Right lobe of liver (tissue), 6 donors: ENCODE measurements around the gene ITGA3. TPM values are rescaled to one million over a fixed set of nuclear protein-coding genes. Genes with fewer than 3 reads are reported as not detected.

Experiments
- ATAC-seq, 4 donors: fragments of 200-7000 bp; cut with Tn5 transposase; one replicate each; pipeline ENCODE4 v1.9.1; 2020; ENCODE audit warnings: mild to moderate bottlenecking in 4 of 4, moderate library complexity in 4 of 4
- DNase-seq, 3 donors: peaks; one replicate each; pipeline ENCODE4 v3.0.0-alpha.2; 2020
- H3K27ac ChIP-seq, 3 donors: fragments of 200-600 bp; one replicate each; pipeline ENCODE4 v1.8.0; 2022
- H3K27me3 ChIP-seq, 2 donors: fragments of 200-600 bp; one replicate each; pipeline ENCODE4 v1.8.0; 2022
- H3K36me3 ChIP-seq, 4 donors: fragments of 200-600 bp; sonication (generic) in 1 of 4; one replicate each; pipeline versions ENCODE4 v1.5.1 to v1.8.0; 2017 to 2022; ENCODE audit warnings: control low read depth in 1 of 4
- H3K4me1 ChIP-seq, 4 donors: fragments of 200-600 bp; sonication (generic) in 1 of 4; one replicate each; pipeline versions ENCODE4 v1.5.1 to v1.8.0; 2017 to 2022; ENCODE audit warnings: control low read depth in 1 of 4
- H3K4me3 ChIP-seq, 3 donors: fragments of 200-600 bp; one replicate each; pipeline ENCODE4 v1.8.0; 2022
- H3K9me3 ChIP-seq, 4 donors: fragments of 200-600 bp; sonication (generic) in 1 of 4; one replicate each; pipeline versions ENCODE4 v1.5.1 to v1.8.0; 2017 to 2022; ENCODE audit warnings: control low read depth in 1 of 4
- POLR2A ChIP-seq: fragments of 450-650 bp; IDR thresholded peaks from one replicate; pipeline ENCODE4 v1.6.1; 2017; ENCODE audit warnings: antibody characterized with exemption, mild to moderate bottlenecking
- WGBS: methylation state at CpG from one replicate; pipeline ENCODE4 v1.1.6; 2018; ENCODE audit warnings: low coverage, low lambda C conversion rate; ENCODE audit not compliant: insufficient coverage; ENCODE audit errors: missing lambda C conversion rate; 5-methylcytosine and 5-hydroxymethylcytosine counted together
- intact Hi-C, 2 donors: fragments of 100-400 bp; cut with DNase I; formaldehyde crosslinking; loops; one replicate each; pipeline versions ENCODE4 v1.11.2 to v1.14.1; 2022
- total RNA-seq, 6 experiments: library from RNA; depleted of rRNA in 2 of 6; stranded (reverse); fragments of >200 nt in 2 of 6; fragmentation: NEBNext Ultra II Directional in 3 of 6; extraction: Animal tissue kit (Norgen Biotek cat#: 25700) in 3 of 6; gene quantifications; one replicate each; pipeline versions ENCODE4 v1.1.0 to v1.2.4, GENCODE V29; 2016 to 2023
- TF ChIP-seq, protein P1 (sequence below), 4 donors: fragments of 200-600 bp in 3 of 4; fragments of 450-650 bp in 1 of 4; IDR thresholded peaks; one replicate each; pipeline versions ENCODE4 v1.5.1 to v1.8.0; 2016 to 2022; ENCODE audit warnings: antibody characterized with exemption in 4 of 4, mild to moderate bottlenecking in 2 of 4
- donor health status: DM: no; HTN: yes; CAD: no.
- donor health status: DM: no; HTN: no; CAD: no.
- donor health status: DM: no; HTN: no; CAD: no.
- donor health status: DM: no; HTN: yes; CAD: no.
- donor health status: DM: no; HTN: yes; CAD: no.

Gene ITGA3
- total RNA-seq, 6 experiments from 2014 or later, result 1.4 to 3.7 (median 2.4) TPM

DNA sequence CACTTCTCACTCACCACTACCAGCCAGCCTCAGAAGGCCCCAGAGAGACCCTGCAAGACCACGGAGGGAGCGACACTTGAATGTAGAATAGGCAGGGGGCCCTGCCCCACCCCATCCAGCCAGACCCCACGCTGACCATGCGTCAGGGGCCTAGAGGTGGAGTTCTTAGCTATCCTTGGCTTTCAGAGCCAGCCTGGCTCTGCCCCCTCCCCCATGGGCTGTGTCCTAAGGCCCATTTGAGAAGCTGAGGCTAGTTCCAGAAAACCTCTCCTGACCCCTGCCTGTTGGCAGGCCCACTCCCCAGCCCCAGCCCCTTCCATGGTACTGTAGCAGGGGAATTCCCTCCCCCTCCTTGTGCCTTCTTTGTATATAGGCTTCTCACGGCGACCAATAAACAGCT is 34.2 kb downstream of the ITGA3 start:
- intact Hi-C loops, result loop anchor here in 1 of 2 donors (5.0 kb wide), 1 partner anchor 63 kb away; no protein-coding TSS in a partner anchor
- TF ChIP-seq, protein P1, sequence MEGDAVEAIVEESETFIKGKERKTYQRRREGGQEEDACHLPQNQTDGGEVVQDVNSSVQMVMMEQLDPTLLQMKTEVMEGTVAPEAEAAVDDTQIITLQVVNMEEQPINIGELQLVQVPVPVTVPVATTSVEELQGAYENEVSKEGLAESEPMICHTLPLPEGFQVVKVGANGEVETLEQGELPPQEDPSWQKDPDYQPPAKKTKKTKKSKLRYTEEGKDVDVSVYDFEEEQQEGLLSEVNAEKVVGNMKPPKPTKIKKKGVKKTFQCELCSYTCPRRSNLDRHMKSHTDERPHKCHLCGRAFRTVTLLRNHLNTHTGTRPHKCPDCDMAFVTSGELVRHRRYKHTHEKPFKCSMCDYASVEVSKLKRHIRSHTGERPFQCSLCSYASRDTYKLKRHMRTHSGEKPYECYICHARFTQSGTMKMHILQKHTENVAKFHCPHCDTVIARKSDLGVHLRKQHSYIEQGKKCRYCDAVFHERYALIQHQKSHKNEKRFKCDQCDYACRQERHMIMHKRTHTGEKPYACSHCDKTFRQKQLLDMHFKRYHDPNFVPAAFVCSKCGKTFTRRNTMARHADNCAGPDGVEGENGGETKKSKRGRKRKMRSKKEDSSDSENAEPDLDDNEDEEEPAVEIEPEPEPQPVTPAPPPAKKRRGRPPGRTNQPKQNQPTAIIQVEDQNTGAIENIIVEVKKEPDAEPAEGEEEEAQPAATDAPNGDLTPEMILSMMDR (IDR thresholded peaks at IDR 0.05), result no peak
- TF ChIP-seq POLR2A, result no peak
- no peak overlapping the region for H3K27ac ChIP-seq
- DNase-seq (peak in 1 of 3 donors; percentile 18), ATAC-seq (no peak)
- no peak overlapping the region for H3K4me3 ChIP-seq
- no peaks in the 10 kb centered on the region for H3K4me1 ChIP-seq
- H3K27me3 ChIP-seq, result no peaks in the 10 kb centered on the region
- no peaks in the 10 kb centered on the region for H3K36me3 ChIP-seq
- H3K9me3 ChIP-seq, result no peaks in the 10 kb centered on the region
- 74% methylated on average over 4 of the region's 6 CpGs for WGBS

DNA sequence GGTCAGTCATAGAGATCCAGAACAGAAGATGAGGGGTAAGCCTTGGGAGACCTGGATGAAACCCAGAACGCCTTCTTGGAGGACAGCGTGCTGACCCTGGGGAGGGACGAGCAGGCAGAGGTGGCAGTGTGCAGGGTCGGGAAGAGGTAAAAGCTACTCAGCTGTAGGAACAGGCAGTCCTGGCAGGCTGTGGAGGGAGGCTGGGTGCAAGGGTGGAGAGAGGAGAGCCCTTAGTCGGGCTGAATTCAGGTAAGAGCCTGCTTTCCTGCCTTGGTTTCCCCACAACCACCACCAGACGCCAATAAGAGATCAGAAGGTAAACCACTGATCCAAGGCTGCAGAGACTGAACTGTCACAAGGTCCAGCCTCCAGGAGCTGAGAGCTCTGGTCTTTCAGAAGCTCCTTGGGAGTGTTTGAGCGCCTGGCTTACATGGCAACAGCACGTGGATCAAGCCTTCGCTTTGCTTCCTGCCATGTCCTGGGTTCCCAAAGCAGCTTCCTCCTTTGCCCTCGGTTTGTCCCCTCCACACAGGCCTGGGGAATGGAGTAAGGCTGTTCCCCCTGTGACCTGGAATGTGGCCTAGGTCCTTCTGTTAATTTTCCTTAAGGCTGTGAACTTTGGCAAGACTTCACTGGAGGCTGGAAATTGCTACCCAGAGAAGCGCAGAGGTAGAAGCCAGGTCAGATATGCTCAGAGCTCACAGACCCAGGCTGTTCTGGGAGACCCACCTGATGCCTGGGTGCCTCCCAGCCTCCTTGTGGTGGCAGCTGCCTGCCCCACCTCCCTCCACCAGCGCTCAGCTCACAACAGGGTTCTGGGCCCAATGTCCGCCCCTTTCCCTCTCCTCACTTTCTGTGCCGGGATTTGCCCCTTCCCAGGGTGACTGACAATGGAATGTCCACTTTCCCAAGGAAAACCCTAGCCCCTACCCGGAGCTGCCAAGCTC is 35.3 kb downstream of the ITGA3 start:
- H3K27ac ChIP-seq, result no peak overlapping the region
- no peaks in the 10 kb centered on the region for H3K36me3 ChIP-seq
- intact Hi-C loops, result loop anchor here in 1 of 2 donors (5.0 kb wide), 1 partner anchor 64 kb away; no protein-coding TSS in a partner anchor
- no peaks in the 10 kb centered on the region for H3K27me3 ChIP-seq
- DNase-seq, result peak in 1 of 3 donors; percentile 45
- ATAC-seq, result no peak
- no peak for TF ChIP-seq POLR2A
- TF ChIP-seq, protein P1 (IDR thresholded peaks at IDR 0.05), result no peak
- H3K9me3 ChIP-seq, result no peaks in the 10 kb centered on the region
- H3K4me3 ChIP-seq, result no peak overlapping the region
- peaks cover 0 to 6% (median 0%) of the 10 kb centered on the region in 4 donors for H3K4me1 ChIP-seq
- 56% methylated on average over 7 of the region's 15 CpGs for WGBS

DNA sequence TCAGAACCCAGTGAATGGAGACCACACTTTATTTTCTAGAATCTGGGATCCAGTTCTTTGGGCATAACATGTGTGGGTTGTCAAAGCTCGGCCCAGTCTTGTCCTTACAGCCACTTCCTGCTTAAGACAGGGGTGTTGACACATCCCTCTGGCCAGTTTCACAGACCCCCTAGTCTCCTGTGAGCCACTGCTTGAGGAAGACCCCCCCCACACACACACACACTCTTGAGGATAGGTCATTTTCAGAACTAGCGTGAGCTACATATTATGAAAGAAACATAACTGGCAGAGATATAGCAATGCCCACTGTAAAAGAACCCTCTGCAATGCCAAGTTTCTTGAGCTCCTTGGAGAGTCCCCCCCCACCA is 36.0 kb downstream of the ITGA3 start:
- Histone ChIP-seq H3K27ac (no peak overlapping the region), H3K27me3 (no peaks in the 10 kb centered on the region), H3K36me3 (no peaks in the 10 kb centered on the region), H3K9me3 (no peaks in the 10 kb centered on the region), H3K4me1 (peaks cover 0 to 11% (median 0%) of the 10 kb centered on the region in 4 donors), H3K4me3 (no peak overlapping the region)
- ATAC-seq (no peak), DNase-seq (peak in 1 of 3 donors; percentile 4)
- WGBS, result 100% methylated on average over 1 of the region's 2 CpGs
- intact Hi-C loops, result loop anchor here in 1 of 2 donors (5.0 kb wide), 1 partner anchor 65 kb away; no protein-coding TSS in a partner anchor
- TF ChIP-seq, protein P1 (IDR thresholded peaks at IDR 0.05), result no peak
- TF ChIP-seq POLR2A, result no peak

DNA sequence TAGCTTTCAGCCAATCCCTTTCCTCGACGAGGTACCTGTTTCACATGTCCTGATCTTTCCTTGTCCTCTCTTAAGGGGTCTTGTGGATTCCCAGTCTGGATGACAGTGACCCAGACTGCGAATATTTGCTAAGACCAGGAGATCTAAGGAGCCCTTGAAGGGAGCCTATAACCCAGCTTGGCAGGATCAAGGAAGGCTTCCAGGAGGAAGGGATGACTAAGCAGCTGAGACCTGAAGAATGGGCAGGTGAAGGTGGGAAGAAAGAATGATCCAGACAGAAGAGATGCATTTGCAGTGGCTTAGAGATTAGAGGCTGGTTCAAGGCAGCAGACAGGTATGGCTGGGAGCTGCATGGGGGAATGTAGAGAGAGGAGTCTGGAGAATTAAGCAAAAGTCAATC is 37.3 kb downstream of the ITGA3 start:
- Histone ChIP-seq H3K27ac (no peak overlapping the region), H3K4me1 (peaks cover 0 to 25% (median 4%) of the 10 kb centered on the region in 4 donors), H3K36me3 (peaks cover 0 to 5% (median under 1%) of the 10 kb centered on the region in 4 donors), H3K4me3 (no peak overlapping the region), H3K27me3 (no peaks in the 10 kb centered on the region), H3K9me3 (no peaks in the 10 kb centered on the region)
- ATAC-seq, result no peak
- TF ChIP-seq, protein P1 (IDR thresholded peaks at IDR 0.05), result no peak
- TF ChIP-seq POLR2A, result no peak
- intact Hi-C loops, result loop anchor here in 1 of 2 donors (5.0 kb wide), 1 partner anchor 66 kb away; no protein-coding TSS in a partner anchor
- no peak for DNase-seq
- 86% methylated on average over 3 of the region's 3 CpGs for WGBS
